Right lobe of liver (tissue), 6 donors: ENCODE results near the gene EEF1AKMT3. TPM values are rescaled to one million over a fixed set of nuclear protein-coding genes. Genes with fewer than 3 reads are reported as not detected.
A peak's percentile ranks its signal among the peaks of the same experiment; 100 is the strongest.
"Not testable (repeated sequence)": the region's sequence is repeated elsewhere in the genome, so short reads cannot be mapped to it uniquely, and the experiment has no call there.

Source experiments
- ATAC-seq, 4 donors: fragments of 200-7000 bp; cut with Tn5 transposase; one replicate each; pipeline ENCODE4 v1.9.1; 2020; ENCODE audit warnings: mild to moderate bottlenecking in 4 of 4, moderate library complexity in 4 of 4
- DNase-seq, 3 donors: peaks; one replicate each; pipeline ENCODE4 v3.0.0-alpha.2; 2020
- H3K27ac ChIP-seq, 3 donors: fragments of 200-600 bp; one replicate each; pipeline ENCODE4 v1.8.0; 2022
- H3K27me3 ChIP-seq, 2 donors: fragments of 200-600 bp; one replicate each; pipeline ENCODE4 v1.8.0; 2022
- H3K36me3 ChIP-seq, 4 donors: fragments of 200-600 bp; sonication (generic) in 1 of 4; one replicate each; pipeline versions ENCODE4 v1.5.1 to v1.8.0; 2017 to 2022; ENCODE audit warnings: control low read depth in 1 of 4
- H3K4me1 ChIP-seq, 4 donors: fragments of 200-600 bp; sonication (generic) in 1 of 4; one replicate each; pipeline versions ENCODE4 v1.5.1 to v1.8.0; 2017 to 2022; ENCODE audit warnings: control low read depth in 1 of 4
- H3K4me3 ChIP-seq, 3 donors: fragments of 200-600 bp; one replicate each; pipeline ENCODE4 v1.8.0; 2022
- H3K9me3 ChIP-seq, 4 donors: fragments of 200-600 bp; sonication (generic) in 1 of 4; one replicate each; pipeline versions ENCODE4 v1.5.1 to v1.8.0; 2017 to 2022; ENCODE audit warnings: control low read depth in 1 of 4
- CTCF ChIP-seq, 4 donors: fragments of 200-600 bp in 3 of 4; fragments of 450-650 bp in 1 of 4; IDR thresholded peaks; one replicate each; pipeline versions ENCODE4 v1.5.1 to v1.8.0; 2016 to 2022; ENCODE audit warnings: antibody characterized with exemption in 4 of 4, mild to moderate bottlenecking in 2 of 4
- POLR2A ChIP-seq: fragments of 450-650 bp; IDR thresholded peaks from one replicate; pipeline ENCODE4 v1.6.1; 2017; ENCODE audit warnings: antibody characterized with exemption, mild to moderate bottlenecking
- WGBS: methylation state at CpG from one replicate; pipeline ENCODE4 v1.1.6; 2018; ENCODE audit warnings: low coverage, low lambda C conversion rate; ENCODE audit not compliant: insufficient coverage; ENCODE audit errors: missing lambda C conversion rate; 5-methylcytosine and 5-hydroxymethylcytosine counted together
- intact Hi-C, 2 donors: fragments of 100-400 bp; cut with DNase I; formaldehyde crosslinking; loops; one replicate each; pipeline versions ENCODE4 v1.11.2 to v1.14.1; 2022
- total RNA-seq, 6 experiments: library from RNA; depleted of rRNA in 2 of 6; stranded (reverse); fragments of >200 nt in 2 of 6; fragmentation: NEBNext Ultra II Directional in 3 of 6; extraction: Animal tissue kit (Norgen Biotek cat#: 25700) in 3 of 6; gene quantifications; one replicate each; pipeline versions ENCODE4 v1.1.0 to v1.2.4, GENCODE V29; 2016 to 2023
- donor health status: DM: no; HTN: yes; CAD: no.
- donor health status: DM: no; HTN: no; CAD: no.
- donor health status: DM: no; HTN: no; CAD: no.
- donor health status: DM: no; HTN: yes; CAD: no.
- donor health status: DM: no; HTN: yes; CAD: no.

The EEF1AKMT3 gene
- total RNA-seq, 6 experiments from 2014 or later: 3.2 to 5.5 (median 3.7) TPM

- peaks cover 0 to 5% (median 0%) of the 10 kb centered on the region in 4 donors for H3K36me3 ChIP-seq
- ATAC-seq: no peak
- 17% methylated on average over 1 of the region's 3 CpGs for WGBS
- peaks cover 0 to 43% (median 0%) of the 10 kb centered on the region in 4 donors for H3K4me1 ChIP-seq
- TF ChIP-seq CTCF (IDR thresholded peaks at IDR 0.05) (no peak), POLR2A (no peak)
- no peak overlapping the region for H3K27ac ChIP-seq
- H3K27me3 ChIP-seq: no peaks in the 10 kb centered on the region
- no peak overlapping the region for H3K4me3 ChIP-seq
- intact Hi-C loops: no loop called here
- no peak for DNase-seq
- no peaks in the 10 kb centered on the region for H3K9me3 ChIP-seq
Observed at GRCh38 chr12:57816001-57816854, 43.8 kb downstream of the EEF1AKMT3 start.

GRCh38 chr12:57816855-57817151 lies 44.4 kb downstream of the EEF1AKMT3 start:
- intact Hi-C loops: no loop called here
- Histone ChIP-seq H3K9me3 (no peaks in the 10 kb centered on the region), H3K4me3 (no peak overlapping the region), H3K27me3 (no peaks in the 10 kb centered on the region), H3K36me3 (peaks cover 0 to under 1% (median under 1%) of the 10 kb centered on the region in 4 donors), H3K4me1 (peaks cover 0 to 43% (median 2%) of the 10 kb centered on the region in 4 donors), H3K27ac (no peak overlapping the region)
- 47% methylated on average over 3 of the region's 5 CpGs for WGBS
- DNase-seq: no peak
- TF ChIP-seq POLR2A (no peak), CTCF (IDR thresholded peaks at IDR 0.05) (no peak)
- peak; percentile 19 to 43 (median 26) for ATAC-seq

GRCh38 chr12:57817261-57817989 lies 45.0 kb downstream of the EEF1AKMT3 start:
- H3K27ac ChIP-seq: peak overlapping the region in 1 of 3 donors; percentile 29
- peaks cover 0 to 7% (median 6%) of the 10 kb centered on the region in 4 donors for H3K36me3 ChIP-seq
- no peaks in the 10 kb centered on the region for H3K27me3 ChIP-seq
- WGBS: 74% methylated on average over 5 of the region's 8 CpGs
- no peak for TF ChIP-seq POLR2A
- no peak for ATAC-seq
- peaks cover 0 to 43% (median 5%) of the 10 kb centered on the region in 4 donors for H3K4me1 ChIP-seq
- H3K4me3 ChIP-seq: no peak overlapping the region
- no peaks in the 10 kb centered on the region for H3K9me3 ChIP-seq
- intact Hi-C loops: no loop called here
- no peak for DNase-seq

GRCh38 chr12:57817990-57818331 lies 45.5 kb downstream of the EEF1AKMT3 start:
- H3K27ac ChIP-seq: not testable (repeated sequence)
- 86% methylated on average over 2 of the region's 3 CpGs for WGBS

GRCh38 chr12:57820119-57820518 lies 47.7 kb downstream of the EEF1AKMT3 start:
- 43% methylated on average over 8 of the region's 8 CpGs for WGBS
- intact Hi-C loops: not testable (repeated sequence)
- peaks cover 6 to 34% (median 29%) of the 10 kb centered on the region in 4 donors for H3K36me3 ChIP-seq

More at GRCh38 chr12:57817990-57818331, 45.5 kb downstream of the EEF1AKMT3 start:
- H3K4me3 ChIP-seq, H3K27me3 ChIP-seq, intact Hi-C loops, ATAC-seq, H3K9me3 ChIP-seq, DNase-seq: not testable (repeated sequence)
- Histone ChIP-seq H3K4me1 (peaks cover 0 to 43% (median 6%) of the 10 kb centered on the region in 4 donors), H3K36me3 (peaks cover 0 to 12% (median 11%) of the 10 kb centered on the region in 4 donors)

GRCh38 chr12:57821015-57821414 lies 48.6 kb downstream of the EEF1AKMT3 start:
- peaks cover 0 to 32% (median 6%) of the 10 kb centered on the region in 4 donors for H3K4me1 ChIP-seq
- intact Hi-C loops, H3K4me3 ChIP-seq, H3K27ac ChIP-seq, DNase-seq, H3K27me3 ChIP-seq, ATAC-seq, H3K9me3 ChIP-seq: not testable (repeated sequence)
- peaks cover 6 to 43% (median 37%) of the 10 kb centered on the region in 4 donors for H3K36me3 ChIP-seq
- WGBS: 75% methylated on average over 5 of the region's 5 CpGs

More at GRCh38 chr12:57820119-57820518, 47.7 kb downstream of the EEF1AKMT3 start:
- H3K27me3 ChIP-seq, H3K9me3 ChIP-seq, DNase-seq, H3K4me3 ChIP-seq, H3K27ac ChIP-seq: not testable (repeated sequence)
- peak in 2 of 4 donors; percentile 5 to 33 for ATAC-seq
- H3K4me1 ChIP-seq: peaks cover 0 to 32% (median 6%) of the 10 kb centered on the region in 4 donors
